HG03159 (cell line): Measurements from ENCODE around the gene PTPRCAP.

Source experiments
- ATAC-seq: cut with Tn5 transposase; IDR thresholded peaks from one replicate; pipeline ENCODE4 v1.9.1; 2021; ENCODE audit warnings: mild to moderate bottlenecking, moderate library complexity; ENCODE audit not compliant: unreplicated experiment

Gene PTPRCAP

DNA sequence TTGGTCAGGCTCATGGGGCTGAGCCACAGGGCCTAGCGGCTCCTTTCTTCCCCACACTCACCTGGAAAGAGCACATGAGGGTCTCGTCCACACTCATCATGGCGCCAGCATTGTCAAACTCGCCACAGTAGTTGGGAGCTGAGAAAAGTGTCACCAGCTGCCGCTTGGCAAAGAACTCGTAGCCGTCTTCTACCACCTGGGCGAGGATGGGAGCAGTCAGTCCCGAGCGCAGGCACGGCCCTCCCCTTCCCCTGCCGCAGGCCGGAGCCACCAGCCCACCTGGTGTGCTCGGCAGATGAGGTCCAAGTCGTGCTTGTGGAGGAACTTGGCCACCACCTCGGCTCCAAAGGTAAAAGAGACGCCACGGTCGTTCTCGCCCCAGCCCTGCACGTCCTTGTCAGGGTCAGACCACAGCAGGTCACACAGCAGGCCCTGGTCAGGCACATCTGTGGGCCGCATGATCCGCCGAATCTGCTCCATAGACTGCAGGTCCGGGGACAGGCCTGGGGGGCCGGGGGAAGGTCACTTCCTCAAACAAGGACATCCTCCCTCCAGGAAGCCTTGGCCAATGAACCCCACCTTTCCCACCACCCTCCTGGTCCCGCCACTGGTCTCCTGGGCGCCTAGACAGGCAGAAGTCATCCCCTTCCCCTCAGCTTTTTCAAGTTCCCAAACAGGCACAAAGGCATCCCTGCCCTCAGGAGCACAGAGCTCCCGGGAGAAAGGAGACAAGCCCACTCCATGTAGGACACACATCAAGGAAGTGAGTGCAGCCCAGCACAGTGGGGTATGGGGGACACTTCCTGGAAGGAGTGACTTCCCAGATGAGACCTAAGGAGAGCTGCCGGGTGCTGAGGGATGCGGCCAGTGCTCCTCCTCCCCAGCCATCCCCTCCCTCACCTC lies 38.6 kb downstream of the PTPRCAP start:
- ATAC-seq: no peak

DNA sequence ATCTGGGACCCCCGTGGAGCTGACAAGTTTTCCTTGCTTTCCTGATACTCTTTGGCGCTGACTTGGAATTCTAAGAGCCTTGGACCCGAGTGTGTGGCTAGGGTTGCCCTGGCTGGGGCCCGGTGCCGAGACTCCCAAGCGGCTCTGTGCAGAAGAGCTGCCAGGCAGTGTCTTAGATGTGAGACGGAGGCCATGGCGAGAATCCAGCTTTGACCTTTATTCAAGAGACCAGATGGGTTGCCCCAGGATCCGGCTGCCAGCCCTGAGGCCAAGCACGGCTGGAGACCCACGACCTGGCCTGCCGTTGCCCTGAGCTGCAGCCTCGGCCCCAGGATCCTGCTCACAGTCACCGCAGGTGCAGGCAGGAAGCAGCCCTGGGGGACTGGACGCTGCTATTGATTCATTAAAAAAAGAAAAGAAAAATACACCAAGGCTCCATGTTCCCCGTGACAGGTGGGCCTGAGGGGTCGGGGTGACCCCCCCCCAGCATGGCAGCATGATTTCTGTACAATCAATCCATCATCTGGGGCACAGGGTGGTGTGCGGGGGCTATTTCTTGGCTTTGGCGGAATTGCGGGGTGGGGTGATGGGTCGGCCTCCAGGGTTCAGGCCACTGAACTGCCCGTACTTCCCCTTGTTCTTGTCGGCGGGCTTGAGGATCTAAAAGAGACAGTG lies 39.4 kb downstream of the PTPRCAP start:
- ATAC-seq: no peak

DNA sequence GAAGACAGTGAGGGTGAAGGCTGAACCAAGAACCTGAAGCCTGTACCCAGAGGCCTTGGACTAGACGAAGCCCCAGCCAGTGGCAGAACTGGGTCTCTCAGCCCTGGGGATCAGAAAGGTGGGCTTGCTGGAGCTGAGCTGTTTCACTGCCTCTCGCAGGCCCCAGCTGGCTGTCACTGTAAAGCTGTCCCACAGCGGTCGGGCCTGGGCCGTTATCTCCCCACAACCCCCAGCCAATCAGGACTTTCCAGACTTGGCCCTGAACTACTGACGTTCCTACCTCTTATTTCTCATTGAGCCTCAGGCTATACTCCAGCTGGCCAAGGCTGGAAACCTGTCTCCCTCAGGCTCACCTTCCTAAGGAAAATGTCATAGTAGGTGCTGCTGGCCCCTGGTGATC lies 39.9 kb downstream of the PTPRCAP start:
- no peak for ATAC-seq

DNA sequence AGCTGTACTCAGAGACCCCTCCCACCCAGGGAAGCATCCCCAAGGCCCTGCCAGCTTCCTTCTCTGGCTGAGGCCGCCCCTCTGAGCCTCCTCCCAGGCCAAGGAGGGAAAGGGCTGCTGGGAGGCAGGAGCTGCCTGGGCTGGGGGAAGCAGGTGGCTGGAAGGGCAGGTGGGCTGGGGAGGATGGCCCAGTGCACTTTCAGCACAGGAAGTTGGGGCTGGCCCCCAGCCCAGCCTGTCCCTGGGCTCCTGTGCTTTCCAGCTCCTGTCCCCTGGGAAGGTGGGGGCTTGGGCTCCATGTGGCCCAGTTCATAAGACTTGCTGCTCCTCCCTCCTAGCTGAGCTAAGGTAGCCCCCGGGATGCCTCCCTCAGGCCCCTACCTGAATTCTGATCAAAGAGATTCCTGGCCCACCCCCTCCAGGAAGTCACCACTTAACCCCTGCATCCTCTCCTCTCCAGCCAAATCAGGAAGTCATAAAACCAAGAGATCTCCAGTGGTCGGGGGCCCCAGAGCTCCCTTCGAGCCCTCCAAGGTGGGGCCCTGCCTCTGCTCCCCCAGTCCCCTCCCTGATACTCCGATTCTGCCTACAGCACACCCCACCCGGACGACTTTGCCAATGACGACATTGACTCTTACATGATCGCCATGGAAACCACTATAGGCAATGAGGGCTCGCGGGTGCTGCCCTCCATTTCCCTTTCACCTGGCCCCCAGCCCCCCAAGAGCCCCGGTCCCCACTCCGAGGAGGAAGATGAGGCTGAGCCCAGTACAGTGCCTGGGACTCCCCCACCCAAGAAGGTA lies 40.7 kb downstream of the PTPRCAP start:
- ATAC-seq: no peak

DNA sequence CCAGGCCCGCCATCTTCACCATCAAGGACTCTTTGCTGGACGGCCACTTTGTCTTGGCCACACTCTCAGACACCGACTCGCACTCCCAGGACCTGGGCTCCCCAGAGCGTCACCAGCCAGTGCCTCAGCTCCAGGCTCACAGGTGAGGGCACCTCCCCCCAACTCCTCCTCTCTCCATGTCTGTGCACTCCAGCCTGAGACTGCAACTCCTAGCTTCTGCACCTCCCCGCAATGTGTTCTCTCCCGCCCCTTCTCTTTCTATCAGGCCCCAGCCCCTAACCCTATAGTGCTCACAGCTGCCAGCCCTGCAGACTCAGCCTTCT lies 41.3 kb downstream of the PTPRCAP start:
- no peak for ATAC-seq

DNA sequence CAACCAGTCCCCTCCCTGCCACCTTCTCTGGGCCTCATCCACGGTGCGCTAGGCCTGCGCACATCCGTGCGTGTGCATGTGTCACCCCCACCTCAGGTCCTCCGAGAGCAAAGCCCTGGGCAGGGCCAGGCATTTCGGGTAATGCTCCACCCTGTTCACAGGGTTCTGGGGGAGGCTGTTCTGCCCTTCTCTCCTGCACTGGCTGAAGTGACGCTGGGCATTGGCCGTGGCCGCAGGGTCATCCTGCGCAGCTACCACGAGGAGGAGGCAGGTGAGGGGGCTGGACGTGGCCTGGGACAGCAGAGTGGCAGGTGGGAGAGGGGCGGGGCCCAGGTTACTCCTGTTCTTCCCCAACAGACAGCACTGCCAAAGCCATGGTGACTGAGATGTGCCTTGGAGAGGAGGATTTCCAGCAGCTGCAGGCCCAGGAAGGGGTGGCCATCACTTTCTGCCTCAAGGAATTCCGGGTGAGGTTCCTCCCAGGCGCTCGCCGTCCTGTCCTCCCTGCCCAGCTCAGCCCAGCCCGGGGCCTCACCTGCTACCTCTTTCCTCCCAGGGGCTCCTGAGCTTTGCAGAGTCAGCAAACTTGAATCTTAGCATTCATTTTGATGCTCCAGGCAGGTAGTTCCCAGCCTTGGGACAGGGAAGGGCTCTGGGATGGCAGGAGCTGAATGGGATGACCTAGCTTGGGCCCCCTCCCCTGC lies 41.8 kb downstream of the PTPRCAP start:
- ATAC-seq: no peak

DNA sequence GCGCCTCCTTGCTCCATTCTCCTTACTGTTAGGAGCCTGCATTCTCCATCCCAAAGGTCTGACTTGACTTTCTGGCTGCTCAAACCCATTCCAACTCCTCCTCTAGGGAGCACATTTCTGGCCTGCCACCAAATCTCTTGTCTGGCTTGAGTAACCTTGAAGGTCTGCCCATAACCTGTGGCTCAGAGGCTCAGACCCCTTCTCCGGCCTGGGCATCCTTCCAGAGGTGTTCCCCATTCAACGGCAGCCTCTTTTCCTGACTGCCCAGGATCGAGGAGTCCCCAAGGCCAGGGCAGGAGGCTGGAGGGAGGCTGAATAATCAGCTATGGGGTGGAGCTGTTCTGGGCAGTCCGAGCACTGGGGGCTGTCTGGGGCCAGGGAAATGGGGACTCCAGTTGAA lies 43.5 kb downstream of the PTPRCAP start:
- ATAC-seq: no peak

DNA sequence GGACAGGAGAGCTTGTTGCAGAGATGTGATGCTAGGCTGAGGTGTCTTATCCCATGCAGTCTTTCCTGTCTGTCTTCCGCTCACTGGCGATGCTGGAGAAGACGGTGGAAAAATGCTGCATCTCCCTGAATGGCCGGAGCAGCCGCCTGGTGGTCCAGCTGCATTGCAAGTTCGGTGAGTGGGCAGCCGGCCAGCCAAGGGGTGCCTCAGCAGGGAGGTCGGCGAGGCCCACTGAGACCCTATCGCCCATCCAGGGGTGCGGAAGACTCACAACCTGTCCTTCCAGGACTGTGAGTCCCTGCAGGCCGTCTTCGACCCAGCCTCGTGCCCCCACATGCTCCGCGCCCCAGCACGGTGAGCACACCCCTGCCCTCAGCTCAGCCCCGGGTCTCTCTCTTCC lies 44.0 kb downstream of the PTPRCAP start:
- no peak for ATAC-seq

DNA sequence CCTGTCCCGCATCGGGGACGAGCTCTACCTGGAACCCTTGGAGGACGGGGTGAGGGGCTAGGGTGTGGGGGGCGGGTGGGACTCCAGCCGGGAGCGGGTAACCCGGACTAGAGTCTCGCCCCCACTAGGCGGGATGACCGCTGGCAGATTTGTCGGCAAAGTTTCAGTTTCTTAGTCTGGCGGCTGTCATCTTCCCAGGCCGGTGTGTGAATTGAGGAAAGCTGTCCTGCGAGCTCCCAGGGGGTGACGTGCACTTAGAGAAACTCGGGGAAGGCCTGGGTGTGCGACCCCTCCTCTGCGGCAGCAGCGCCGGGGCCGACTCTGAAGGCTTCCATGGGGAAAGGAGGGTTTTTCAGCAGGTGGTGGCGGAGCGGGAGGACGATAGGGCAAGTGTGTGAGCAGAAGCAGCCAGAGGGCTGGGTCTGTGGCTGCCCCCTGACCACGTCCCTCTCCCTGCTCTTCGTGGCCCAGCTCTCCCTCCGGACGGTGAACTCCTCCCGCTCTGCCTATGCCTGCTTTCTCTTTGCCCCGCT lies 45.2 kb downstream of the PTPRCAP start:
- peak; percentile 10 for ATAC-seq

DNA sequence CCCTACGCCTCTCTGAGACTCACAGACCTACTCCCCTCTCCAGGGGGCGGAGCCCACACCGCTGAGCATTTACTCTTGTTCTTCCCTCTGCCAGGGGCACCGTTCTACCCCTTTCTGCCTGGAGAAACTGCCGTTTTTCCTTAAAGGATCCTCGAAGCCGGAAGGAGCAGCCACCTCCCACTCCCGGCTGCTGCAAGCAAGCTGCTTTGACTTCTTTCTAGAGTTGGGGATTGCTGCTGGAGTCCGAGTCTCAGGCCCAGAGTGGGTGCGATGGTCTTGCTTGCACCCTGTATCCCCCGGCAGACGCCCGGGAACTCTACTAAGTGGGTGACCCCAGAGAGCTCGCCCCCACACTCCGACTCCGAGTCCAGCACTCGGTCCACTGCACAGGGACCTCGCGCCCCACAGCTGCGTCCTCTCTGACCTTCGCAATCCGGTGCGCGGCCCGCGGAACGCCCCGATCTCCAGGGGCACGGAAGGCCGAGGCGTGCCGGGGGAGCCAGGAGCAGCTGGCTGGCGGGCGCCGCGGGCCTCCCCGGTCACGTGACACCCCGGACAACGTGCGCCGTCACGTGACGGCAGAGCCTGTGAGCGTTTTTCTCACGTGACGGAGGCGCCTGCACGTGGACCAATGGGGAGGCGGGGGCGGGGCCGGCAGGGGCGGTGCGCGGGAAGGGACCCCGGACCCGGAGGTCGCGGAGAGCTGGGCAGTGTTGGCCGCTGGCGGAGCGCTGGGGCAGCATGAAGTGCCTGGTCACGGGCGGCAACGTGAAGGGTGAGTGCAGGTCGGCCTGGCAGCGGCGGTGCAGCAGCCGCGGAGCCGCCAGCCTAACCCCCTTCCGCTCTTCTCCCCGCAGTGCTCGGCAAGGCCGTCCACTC lies 45.9 kb downstream of the PTPRCAP start, which contains the start of gene RAD9A:
Gene RAD9A, plus strand, starts transcription at position 683 of the 879 bp plus-strand sequence. Its CDS starts 59 bp downstream, at position 742.
- peak; percentile 52 for ATAC-seq

DNA sequence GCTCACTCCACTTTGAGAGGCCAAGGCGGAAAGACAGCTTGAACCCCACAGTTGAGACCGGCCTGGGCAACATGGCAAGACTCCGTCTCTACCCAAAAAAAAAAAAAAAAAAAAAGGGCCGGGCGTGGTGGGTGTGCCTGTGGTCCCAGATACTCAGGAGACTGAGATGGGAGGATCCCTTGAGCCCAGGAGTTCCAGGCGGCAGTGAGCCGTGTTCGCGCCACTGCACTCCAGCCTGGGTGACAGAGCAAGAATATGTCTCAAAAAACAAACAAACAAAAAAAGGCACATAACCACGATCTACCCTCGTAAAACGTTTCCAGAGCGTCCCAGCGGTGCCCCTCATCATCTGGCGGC lies 46.6 kb downstream of the PTPRCAP start:
- no peak for ATAC-seq

DNA sequence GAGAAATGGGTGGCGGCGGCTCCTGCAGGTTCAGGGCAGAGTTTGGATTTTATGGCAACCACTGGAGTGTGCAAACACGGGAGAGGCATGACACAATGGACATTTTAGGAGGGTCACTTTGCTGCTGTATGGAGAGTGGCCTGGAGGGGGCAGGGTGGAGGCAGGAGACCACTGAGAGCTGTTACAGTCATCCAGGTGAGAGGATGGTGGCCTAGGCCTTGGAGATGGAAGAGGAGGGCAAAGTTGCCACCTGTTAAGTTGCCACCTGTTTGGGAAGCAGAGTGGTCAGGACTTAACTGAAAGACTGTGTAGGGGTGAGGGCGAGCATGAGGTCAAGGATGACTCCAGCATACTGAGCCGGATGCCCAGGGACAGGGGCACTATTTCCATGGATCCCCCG lies 48.0 kb downstream of the PTPRCAP start:
- ATAC-seq: no peak

DNA sequence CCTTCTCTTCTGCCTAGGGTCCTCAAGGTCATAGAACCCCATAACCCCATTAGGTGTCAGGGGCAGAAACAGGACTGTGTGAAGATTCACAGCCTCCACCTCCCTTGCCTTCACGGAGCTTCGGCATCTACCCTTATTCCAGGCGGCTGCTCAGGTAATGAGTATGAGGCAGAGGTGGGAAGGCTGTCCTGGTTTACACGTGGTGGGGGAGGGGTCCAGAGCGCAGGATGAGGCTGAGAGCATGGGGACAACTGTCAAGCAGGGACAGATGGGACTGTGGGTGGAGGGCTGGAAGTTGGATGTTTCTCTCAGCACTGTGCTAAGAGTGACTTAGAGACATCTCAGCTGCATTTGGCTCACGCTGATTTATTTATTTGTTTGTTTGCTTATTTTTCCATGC lies 50.0 kb downstream of the PTPRCAP start:
- no peak for ATAC-seq

DNA sequence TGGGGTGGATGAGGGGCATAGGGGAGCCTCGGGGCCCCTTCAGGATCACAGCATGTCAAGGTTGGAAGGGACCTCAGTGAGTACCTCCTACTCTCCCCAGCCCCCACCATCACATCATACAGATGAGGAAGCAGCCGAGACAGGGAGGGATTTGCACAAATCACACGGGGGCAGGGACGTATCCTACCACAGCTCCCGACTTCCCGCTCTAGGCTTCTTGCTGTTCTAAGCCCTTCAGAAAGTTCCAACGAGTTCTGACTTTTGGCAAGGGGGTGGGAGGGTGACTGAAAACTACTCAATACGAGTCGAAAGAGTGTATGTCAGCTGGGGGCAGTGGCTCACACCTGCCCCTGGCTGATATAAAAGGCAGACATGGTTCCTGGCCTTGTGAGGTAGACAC lies 50.4 kb downstream of the PTPRCAP start:
- no peak for ATAC-seq
